GM12878 (cell line): Measurements from ENCODE around the gene THRB. TPM values are rescaled to one million over a fixed set of nuclear protein-coding genes. Genes with fewer than 3 reads are reported as not detected.

Experiments
- ATAC-seq: fragments of 200-7000 bp; cut with Tn5 transposase; 3 replicates; pipeline ENCODE4 v1.9.1; 2020; ENCODE audit warnings: mild to moderate bottlenecking, moderate library complexity
- BruUV-seq: library from RNA; stranded (reverse); fragments of 400-500 nt; replicated peaks from 2 replicates; lab custom pipeline; 2021; lab: Mats Ljungman, UMichigan
- CTCF ChIA-PET: fragments of 300-600 bp; sonication (Branson Sonifier 250); formaldehyde crosslinking; extraction: SDS; loops from one replicate; lab custom pipeline; 2021; ENCODE audit warnings: inconsistent platforms; lab: Yijun Ruan, JAX
- POLR2A ChIA-PET: fragments of 350-600 bp; formaldehyde crosslinking; extraction: SDS; loops from one replicate; lab custom pipeline; 2021; ENCODE audit warnings: inconsistent platforms; lab: Charles Lee
- RAD21 ChIA-PET: fragments of 300-600 bp; sonication (Branson Sonifier 250); formaldehyde crosslinking; loops from one replicate; lab custom pipeline; 2023; ENCODE audit warnings: antibody characterized with exemption; ENCODE audit not compliant: unreplicated experiment; lab: Charles Lee
- SMC1A ChIA-PET: fragments of 300-600 bp; sonication (Branson Sonifier 250); formaldehyde crosslinking; loops from one replicate; lab custom pipeline; 2023; ENCODE audit not compliant: unreplicated experiment, uncharacterized antibody; lab: Charles Lee
- DNase-seq: peaks from one replicate; pipeline ENCODE4 v3.0.0-alpha.2; 2011; ENCODE audit warnings: low read depth, low spot score
- FAIRE-seq: peaks from 3 replicates; lab custom pipeline; 2011; peaks lifted over from hg19 to GRCh38; lab: Jason Lieb, UNC
- H2AFZ ChIP-seq: 2 replicates; pipeline ENCODE4 v1.6.0; 2011; ENCODE audit warnings: low read depth, low read length, control low read depth; ENCODE audit not compliant: control insufficient read depth
- H3K27ac ChIP-seq: 2 replicates; pipeline ENCODE4 v1.5.1; 2011; ENCODE audit warnings: control low read depth; ENCODE audit not compliant: control insufficient read depth, insufficient read depth
- H3K27me3 ChIP-seq, 2 experiments: replicated peaks in 1 of 2; 2 replicates each; pipeline versions ENCODE4 v1.6.0 to v1.6.1; 2011; ENCODE audit warnings: low read length in 1 of 2; ENCODE audit not compliant: control insufficient read depth in 2 of 2, insufficient read depth in 2 of 2
- H3K36me3 ChIP-seq, 2 experiments: 2 replicates each; pipeline ENCODE4 v1.5.1; 2011; ENCODE audit warnings: low read length in 1 of 2; ENCODE audit not compliant: control insufficient read depth in 2 of 2, insufficient read depth in 2 of 2
- H3K4me1 ChIP-seq: 2 replicates; pipeline ENCODE4 v1.6.1; 2011; ENCODE audit warnings: mild to moderate bottlenecking, low read length, moderate library complexity, mixed read lengths; ENCODE audit not compliant: control insufficient read depth, insufficient read depth
- H3K4me2 ChIP-seq: 2 replicates; pipeline ENCODE4 v1.6.0; 2011; ENCODE audit warnings: control low read depth; ENCODE audit not compliant: control insufficient read depth, insufficient read depth
- H3K4me3 ChIP-seq: fragments of 200-600 bp; sonication (generic); 2 replicates; pipeline ENCODE4 v1.5.1; 2016
- H3K79me2 ChIP-seq: 2 replicates; pipeline ENCODE4 v1.6.0; 2011; ENCODE audit warnings: low read length; ENCODE audit not compliant: control insufficient read depth, insufficient read depth
- H3K9ac ChIP-seq: 2 replicates; pipeline ENCODE4 v1.8.0; 2011; ENCODE audit warnings: low read length, control low read depth, mixed read lengths; ENCODE audit not compliant: control insufficient read depth, insufficient read depth
- H3K9me3 ChIP-seq: replicated peaks from 3 replicates; pipeline ENCODE4 v1.5.1; 2011; ENCODE audit warnings: mild to moderate bottlenecking, low read length; ENCODE audit not compliant: control insufficient read depth, insufficient read depth
- H4K20me1 ChIP-seq: 2 replicates; pipeline ENCODE4 v1.6.0; 2011; ENCODE audit not compliant: control insufficient read depth, insufficient read depth
- CEBPB ChIP-seq, 2 experiments: fragments of 150-350 bp in 1 of 2; IDR thresholded peaks; 2 replicates each; pipeline ENCODE4 v1.6.1; 2012 to 2014; ENCODE audit warnings: low read depth in 2 of 2, low read length in 2 of 2, borderline replicate concordance in 1 of 2, inconsistent platforms in 1 of 2
- CREM ChIP-seq: IDR thresholded peaks from 2 replicates; pipeline ENCODE4 v1.6.1; 2014; ENCODE audit warnings: antibody characterized with exemption, low read depth
- CUX1 ChIP-seq: IDR thresholded peaks from 2 replicates; pipeline ENCODE4 v1.6.1; 2012; ENCODE audit warnings: improper control_type of control experiment, low read depth, low read length; ENCODE audit not compliant: insufficient replicate concordance
- EED ChIP-seq: sonication (generic); IDR thresholded peaks from 2 replicates; pipeline ENCODE4 v1.6.1; 2016; ENCODE audit warnings: antibody characterized with exemption, low read depth
- MEF2B ChIP-seq: fragments of 450-650 bp; IDR thresholded peaks from 2 replicates; pipeline ENCODE4 v1.6.1; 2018; ENCODE audit warnings: mild to moderate bottlenecking, moderate library complexity; ENCODE audit not compliant: partially characterized antibody, poor library complexity, severe bottlenecking
- MLLT1 ChIP-seq: fragments of 450-650 bp; IDR thresholded peaks from 2 replicates; pipeline ENCODE4 v1.6.1; 2016; ENCODE audit warnings: mild to moderate bottlenecking
- RBBP5 ChIP-seq: fragments of 200-600 bp; sonication (generic); conservative IDR thresholded peaks from 2 replicates; pipeline ENCODE4 v1.6.1; 2016
- in situ Hi-C: fragments of 300-500 bp; cut with MboI; formaldehyde crosslinking; loops from 9 replicates; pipeline ENCODE4 v1.14.3; 2018; ENCODE audit warnings: mixed read lengths
- intact Hi-C: fragments of 100-400 bp; cut with micrococcal nuclease; formaldehyde crosslinking; loops from one replicate; pipeline ENCODE4 v1.14.2; 2022; ENCODE audit not compliant: unreplicated experiment
- polyA plus RNA-seq, 11 experiments: library from polyadenylated mRNA; depleted of rRNA in 4 of 11; unstranded in 6 of 11; stranded (reverse) in 5 of 11; fragments of >200 nt; fragmentation: Nextera tagmentation in 4 of 11; fragmentation: Illumina TruSeq in 1 of 11; extraction: Ambion mirVana in 4 of 11; extraction: Trizol in 1 of 11; gene quantifications; 1 replicate in 1 of 11; 2 replicates in 10 of 11; pipeline versions ENCODE4 v1.2.1 to v1.2.3, GENCODE V29; 2011 to 2016; ENCODE audit warnings: inconsistent platforms in 2 of 11, missing spikeins in 2 of 11, low read depth in 1 of 11
- total RNA-seq, 4 experiments: library from RNA; depleted of rRNA in 3 of 4; stranded (reverse); fragments of >200 nt in 3 of 4; fragmentation: Illumina TruSeq in 1 of 4; extraction: Trizol in 1 of 4; gene quantifications; 2 replicates each; pipeline versions ENCODE4 v1.2.1 to v1.2.3, GENCODE V29; 2013 to 2021

The THRB gene
- total and polyA plus RNA-seq, 10 of the 15 experiments (the other 5 are each of a cell fraction or from before 2014, with no cell fraction given): 0.05 TPM; not detected in 9

- H3K36me3 ChIP-seq: no peaks in the 10 kb centered on the region
- no peak for TF ChIP-seq MEF2B
- TF ChIP-seq RBBP5: no peak
- TF ChIP-seq CEBPB (IDR thresholded peaks at IDR 0.05; ENCODE audit: borderline replicate concordance in 1 of 2, low read depth in 2 of 2, low read length in 2 of 2): no peak
- TF ChIP-seq CREM: no peak
- TF ChIP-seq MLLT1: no peak
- TF ChIP-seq EED: no peak
- no peak for TF ChIP-seq CUX1
- H3K9ac ChIP-seq: no peak overlapping the region
- FAIRE-seq: no peak
- H3K4me3 ChIP-seq: no peak overlapping the region
- no peaks in the 10 kb centered on the region for H3K27me3 ChIP-seq
- no peaks in the 10 kb centered on the region for H4K20me1 ChIP-seq
- RAD21 ChIA-PET: no interaction called here
- POLR2A ChIA-PET: no interaction called here
- H3K9me3 ChIP-seq: no peaks in the 10 kb centered on the region
- in situ Hi-C loops: no loop called here
- H3K4me2 ChIP-seq: no peak overlapping the region
- DNase-seq: no peak
- CTCF ChIA-PET: no interaction called here
- BruUV-seq: no TSS peak
- no peaks in the 10 kb centered on the region for H3K79me2 ChIP-seq
- SMC1A ChIA-PET: no interaction called here
- no peak overlapping the region for H2AFZ ChIP-seq
- no peak for ATAC-seq
- intact Hi-C loops: loop anchor here (10.0 kb wide), 1 partner anchor 260 kb away; no protein-coding TSS in a partner anchor
- no peaks in the 10 kb centered on the region for H3K4me1 ChIP-seq
- no peak overlapping the region for H3K27ac ChIP-seq
These were observed 339.4 kb downstream of the THRB start for GRCh38 chr3:24155276-24155675.
